HG03060 (cell line): ENCODE data around the gene UBE2K.
A peak's percentile ranks its signal among the peaks of the same experiment; 100 is the strongest.
"Not testable (repeated sequence)": the region's sequence is repeated elsewhere in the genome, so short reads cannot be mapped to it uniquely, and the experiment has no call there.

ENCODE experiments used
- ATAC-seq: cut with Tn5 transposase; IDR thresholded peaks from one replicate; pipeline ENCODE4 v1.9.1; 2021; ENCODE audit warnings: low read depth, moderate number of reproducible peaks; ENCODE audit not compliant: unreplicated experiment

Gene UBE2K

GRCh38 chr4:39719804-39720580 is 22.1 kb downstream of the UBE2K start:
- ATAC-seq, result no peak

GRCh38 chr4:39721273-39721672 is 23.3 kb downstream of the UBE2K start:
- not testable (repeated sequence) for ATAC-seq

- ATAC-seq, result no peak
Measured at GRCh38 chr4:39721788-39722187, 23.9 kb downstream of the UBE2K start.

GRCh38 chr4:39729557-39729956 is 31.6 kb downstream of the UBE2K start:
- ATAC-seq, result no peak

GRCh38 chr4:39730072-39730471 is 32.1 kb downstream of the UBE2K start:
- ATAC-seq, result no peak

GRCh38 chr4:39731908-39732307 is 34.0 kb downstream of the UBE2K start:
- no peak for ATAC-seq

- no peak for ATAC-seq
Measured at GRCh38 chr4:39732728-39733127, 34.8 kb downstream of the UBE2K start.

- not testable (repeated sequence) for ATAC-seq
Measured at GRCh38 chr4:39739591-39739990, 41.7 kb downstream of the UBE2K start.

GRCh38 chr4:39741401-39741800 is 43.5 kb downstream of the UBE2K start:
- no peak for ATAC-seq

GRCh38 chr4:39745920-39746319 is 48.0 kb downstream of the UBE2K start:
- no peak for ATAC-seq

- no peak for ATAC-seq
Measured at GRCh38 chr4:39750216-39750615, 52.3 kb downstream of the UBE2K start.

- no peak for ATAC-seq
Measured at GRCh38 chr4:39754309-39754708, 56.4 kb downstream of the UBE2K start.

- no peak for ATAC-seq
Measured at GRCh38 chr4:39756159-39756558, 58.2 kb downstream of the UBE2K start.

- no peak for ATAC-seq
Measured at GRCh38 chr4:39758176-39758575, 60.2 kb downstream of the UBE2K start.

GRCh38 chr4:39759569-39759968 is 61.6 kb downstream of the UBE2K start:
- ATAC-seq, result no peak

GRCh38 chr4:39761005-39761667 is 63.2 kb downstream of the UBE2K start:
- no peak for ATAC-seq

- ATAC-seq, result peak; percentile 52
Measured at GRCh38 chr4:39763714-39764572, 66.0 kb downstream of the UBE2K start.

GRCh38 chr4:39770005-39770404 is 72.1 kb downstream of the UBE2K start:
- no peak for ATAC-seq

GRCh38 chr4:39770471-39770870 is 72.5 kb downstream of the UBE2K start:
- ATAC-seq, result no peak

GRCh38 chr4:39770969-39771724 is 73.2 kb downstream of the UBE2K start:
- no peak for ATAC-seq
